Left forelimb (tissue), 1 donor: Measurements from ENCODE around the gene HORMAD2.
"Not testable (repeated sequence)": the region's sequence is repeated elsewhere in the genome, so short reads cannot be mapped to it uniquely, and the experiment has no call there.

ENCODE experiments used
- DNase-seq: peaks from one replicate; pipeline ENCODE4 v3.0.0-alpha.2; 2018; ENCODE audit warnings: low spot score

HORMAD2 gene

DNA sequence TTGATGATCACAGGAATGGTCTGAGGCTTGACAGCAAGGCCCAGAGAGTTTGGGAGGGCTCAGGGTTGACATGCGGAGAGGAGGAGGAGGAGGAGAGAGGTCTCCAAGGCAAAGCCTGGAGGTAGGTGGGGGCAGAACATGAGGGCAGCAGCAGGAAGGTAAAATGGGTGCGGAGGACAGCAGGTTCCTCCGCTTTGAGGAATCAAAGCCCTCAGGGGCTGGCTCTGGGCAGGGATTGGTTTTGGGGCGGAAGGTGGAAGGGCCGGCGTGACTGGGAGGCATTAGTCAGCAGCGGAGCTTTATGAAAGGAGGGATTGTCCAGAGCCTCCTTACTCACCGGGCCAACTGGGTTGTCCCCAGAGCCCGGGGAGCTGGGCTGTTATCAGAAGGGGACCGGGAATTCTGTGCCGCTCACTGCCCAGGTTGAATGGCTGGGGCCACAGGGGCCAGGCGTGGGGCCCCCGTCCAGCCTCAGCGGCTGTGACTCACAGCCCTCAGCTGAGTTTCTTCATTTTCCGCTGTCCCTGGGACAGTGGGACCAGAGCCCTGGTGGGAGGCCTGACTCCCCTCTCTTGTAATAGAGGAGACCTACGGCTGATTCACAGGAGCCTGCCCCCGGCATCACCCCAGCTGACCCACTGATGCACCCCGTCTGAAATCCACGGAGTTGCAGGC is 130.1 kb downstream of the HORMAD2 start:
- DNase-seq: no peak

- DNase-seq: no peak
Measured at GRCh38 chr22:30211124-30211820, 131.0 kb downstream of the HORMAD2 start.

DNA sequence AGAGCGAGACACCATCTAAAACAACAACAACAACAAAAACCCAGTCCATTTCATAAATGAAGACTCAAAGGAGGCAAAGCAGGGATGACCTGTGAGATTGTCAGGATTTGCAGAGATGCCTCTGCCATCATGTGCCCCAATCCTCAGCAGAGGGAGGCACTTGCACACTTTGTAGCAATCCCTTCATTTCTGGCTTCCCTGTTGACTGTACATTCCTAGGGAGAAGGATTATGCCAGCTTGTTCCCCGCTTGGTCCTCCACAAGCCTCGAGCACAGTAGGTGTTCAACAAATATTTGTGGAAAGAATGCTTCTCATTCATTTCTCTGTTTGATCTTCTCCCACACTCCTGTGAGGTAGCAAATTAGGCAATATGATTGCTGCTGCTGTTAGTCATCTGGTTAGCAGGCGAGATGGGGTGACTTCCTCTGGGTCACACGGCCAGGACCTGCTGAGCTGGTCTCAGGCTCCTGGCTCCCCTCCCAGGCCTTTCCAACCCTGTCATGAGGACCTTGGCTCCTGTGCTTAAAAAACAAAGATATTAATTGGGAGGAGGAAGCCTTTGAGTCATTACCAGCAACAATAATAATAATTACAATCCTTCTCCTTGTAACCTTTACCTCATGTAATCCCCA is 132.2 kb downstream of the HORMAD2 start:
- DNase-seq: no peak

- no peak for DNase-seq
Measured at GRCh38 chr22:30212996-30213441, 132.8 kb downstream of the HORMAD2 start.

- DNase-seq: no peak
Measured at GRCh38 chr22:30214703-30215407, 134.6 kb downstream of the HORMAD2 start.

- not testable (repeated sequence) for DNase-seq
Measured at GRCh38 chr22:30216272-30216671, 136.0 kb downstream of the HORMAD2 start.

- no peak for DNase-seq
Measured at GRCh38 chr22:30216710-30217109, 136.4 kb downstream of the HORMAD2 start.

- no peak for DNase-seq
Measured at GRCh38 chr22:30217698-30218560, 137.7 kb downstream of the HORMAD2 start.

DNA sequence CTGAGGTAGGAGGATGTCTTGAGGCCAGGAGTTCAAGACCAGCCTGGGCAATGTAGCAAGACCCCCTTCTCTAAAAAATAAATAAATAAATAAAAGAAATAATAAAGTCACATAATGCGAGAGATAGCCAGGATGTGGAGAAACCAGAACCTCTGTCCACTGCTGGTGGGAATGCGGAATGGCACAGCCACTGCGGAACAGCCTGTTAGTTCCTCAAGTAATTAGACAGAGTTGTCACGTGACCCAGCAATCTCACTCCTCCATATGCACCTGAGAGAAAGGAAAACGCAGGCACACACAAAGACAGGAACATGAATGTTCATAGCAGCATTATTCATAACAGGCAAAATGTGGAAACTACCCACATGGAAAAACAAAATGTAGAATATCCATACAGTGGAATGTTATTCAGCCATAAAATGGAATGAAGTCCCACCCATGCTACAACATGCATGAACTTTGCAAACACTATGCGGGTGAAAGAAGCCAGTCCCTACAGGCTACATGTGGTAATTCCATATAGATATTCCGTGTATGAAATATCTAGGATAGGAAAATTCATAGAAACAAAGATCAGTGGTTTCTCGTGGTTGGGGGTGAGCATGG is 138.9 kb downstream of the HORMAD2 start:
- DNase-seq: no peak

DNA sequence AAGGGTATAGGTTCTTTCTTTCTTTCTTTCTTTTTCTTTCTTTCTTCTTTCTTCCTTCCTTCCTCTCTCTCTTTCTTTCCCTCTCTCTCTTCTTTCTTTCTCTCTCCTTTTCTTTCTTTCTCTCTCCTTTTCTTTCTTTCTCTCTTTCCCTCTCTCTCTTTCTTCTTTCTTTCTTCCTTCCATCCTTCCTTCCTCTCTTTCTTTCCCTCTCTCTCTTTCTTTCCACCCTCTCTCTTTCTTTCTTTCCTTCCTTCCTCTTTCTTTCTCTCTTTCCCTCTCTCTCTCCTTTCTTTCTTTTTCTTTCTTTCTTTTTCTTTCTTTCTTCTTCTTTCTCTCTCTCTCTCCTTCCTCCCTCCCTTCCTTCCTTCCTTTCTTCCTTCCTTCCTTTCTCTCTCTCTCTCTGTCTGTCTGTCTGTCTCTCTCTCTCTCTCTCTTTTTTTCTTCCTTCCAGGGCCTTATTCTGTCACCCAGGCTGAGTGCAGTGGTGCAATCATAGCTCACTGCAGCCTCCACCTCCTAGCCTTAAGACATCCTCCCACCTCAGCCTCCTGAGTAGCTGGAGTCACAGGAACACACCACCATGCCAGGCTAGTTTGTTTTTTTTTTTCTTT is 139.5 kb downstream of the HORMAD2 start:
- DNase-seq: no peak

DNA sequence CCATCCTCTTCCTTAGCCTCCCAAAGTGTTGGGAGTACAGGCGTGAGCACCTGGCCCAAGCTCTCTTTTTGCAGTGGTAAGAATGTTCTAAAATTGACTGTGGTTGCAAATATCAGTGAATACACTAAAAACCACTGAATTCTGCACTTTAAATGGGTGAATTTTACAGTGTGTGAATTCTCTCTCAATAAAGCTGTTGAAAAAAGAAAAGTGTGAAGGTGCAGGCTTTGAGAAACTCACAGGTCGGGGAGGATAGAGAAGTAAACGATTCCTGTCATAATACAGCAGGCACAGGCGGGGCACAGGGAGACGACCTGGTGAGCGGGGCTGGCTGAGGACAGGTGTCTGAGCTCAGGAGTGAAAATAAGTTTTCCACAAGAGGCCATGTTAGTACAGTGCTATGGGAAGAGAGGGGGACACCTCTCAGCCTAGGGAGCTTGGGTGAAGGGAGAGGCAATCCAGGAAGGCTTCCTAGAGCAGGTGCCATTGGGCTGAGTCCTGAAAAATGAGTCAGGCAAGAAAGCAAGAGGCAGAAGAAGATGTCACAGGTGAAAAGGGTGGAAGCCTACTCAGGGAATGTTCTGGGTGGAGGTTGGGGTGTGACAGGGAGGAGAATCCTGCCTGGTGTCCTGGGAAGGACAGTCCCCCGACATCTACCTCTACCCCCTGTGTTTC is 140.2 kb downstream of the HORMAD2 start:
- DNase-seq: no peak

GRCh38 chr22:30221121-30221992 is 141.1 kb downstream of the HORMAD2 start:
- no peak for DNase-seq

- DNase-seq: no peak
Measured at GRCh38 chr22:30222321-30222720, 142.1 kb downstream of the HORMAD2 start.

DNA sequence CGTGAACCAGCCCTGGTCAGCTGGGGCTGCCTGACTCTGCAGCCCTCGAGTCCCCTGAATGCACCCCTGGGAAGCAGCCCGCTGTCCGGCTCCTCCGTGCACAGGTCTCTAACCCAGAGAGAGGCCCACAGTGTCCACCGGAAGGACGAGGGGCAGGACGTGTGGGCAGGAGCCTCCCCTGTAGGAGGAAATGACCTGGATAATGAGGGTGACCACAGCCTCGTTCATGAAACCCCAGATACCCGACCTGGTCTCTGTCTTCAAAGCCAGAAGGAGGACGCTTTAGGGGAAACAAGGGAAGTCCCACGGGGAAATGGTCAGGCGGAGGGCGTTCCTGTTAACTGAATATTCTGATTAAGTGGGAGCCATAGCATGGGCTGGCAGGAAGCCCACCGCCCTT is 143.0 kb downstream of the HORMAD2 start:
- no peak for DNase-seq

GRCh38 chr22:30224161-30224857 is 144.0 kb downstream of the HORMAD2 start:
- no peak for DNase-seq

GRCh38 chr22:30225220-30225927 is 145.1 kb downstream of the HORMAD2 start:
- DNase-seq: no peak

DNA sequence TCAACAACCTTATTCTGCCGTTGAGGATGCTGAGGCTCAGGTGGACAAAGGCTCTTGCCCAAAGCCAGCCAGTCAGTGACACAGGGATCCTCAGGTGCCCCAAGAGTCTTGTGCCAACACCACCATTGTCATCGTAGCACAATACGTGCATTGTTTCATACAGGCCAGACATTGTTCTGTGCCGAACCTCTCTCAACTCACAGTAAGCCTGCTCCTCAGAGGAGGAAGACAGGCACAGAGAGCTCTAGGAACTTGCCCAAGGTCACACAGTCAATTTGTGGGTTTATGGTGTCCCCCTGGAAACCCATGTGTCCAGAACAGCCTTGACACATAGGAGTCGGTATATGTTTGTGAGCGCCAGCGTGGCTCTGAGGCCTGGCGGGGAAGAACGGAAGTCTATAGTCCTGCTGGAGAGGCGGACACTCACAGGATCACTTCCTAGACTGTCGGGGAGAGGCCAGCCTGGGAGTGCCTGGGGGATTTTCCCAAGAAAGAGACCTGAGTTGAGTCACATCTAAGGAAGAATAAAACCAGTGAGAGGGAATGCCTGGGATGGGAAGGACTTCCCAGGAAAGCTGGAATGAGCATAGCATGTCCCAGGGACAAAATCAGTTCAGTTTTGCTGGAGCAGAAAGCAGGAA is 146.0 kb downstream of the HORMAD2 start:
- no peak for DNase-seq
